ENCODE data around the gene CSF1R. TPM values are rescaled to one million over a fixed set of nuclear protein-coding genes. Genes with fewer than 3 reads are reported as not detected.
A peak's percentile ranks its signal among the peaks of the same experiment; 100 is the strongest.

Gene CSF1R
- total RNA-seq, 4 donors from 2014 or later = 55.6 to 140 (median 77.6) TPM

- no peak for ATAC-seq (ENCODE audit: low FRiP score)
- DNase-seq (ENCODE audit: low spot score) = no peak
- TF ChIP-seq CTCF (IDR thresholded peaks at IDR 0.05) = no peak
Observed at GRCh38 chr5:150114773-150115408, 28.5 kb upstream of the CSF1R start.

- no peak for TF ChIP-seq CTCF (IDR thresholded peaks at IDR 0.05)
- ATAC-seq (ENCODE audit: low FRiP score) (no peak), DNase-seq (ENCODE audit: low spot score) (no peak)
Observed at GRCh38 chr5:150114102-150114641, 27.8 kb upstream of the CSF1R start.

- DNase-seq (ENCODE audit: low spot score) (no peak), ATAC-seq (ENCODE audit: low FRiP score) (no peak)
- no peak for TF ChIP-seq CTCF (IDR thresholded peaks at IDR 0.05)
Observed at GRCh38 chr5:150113047-150113744, 26.8 kb upstream of the CSF1R start.

- TF ChIP-seq CTCF (IDR thresholded peaks at IDR 0.05) = no peak
- no peak for DNase-seq (ENCODE audit: low spot score)
- peak; percentile 47 for ATAC-seq (ENCODE audit: low FRiP score)
Observed at GRCh38 chr5:150112201-150113046, 26.1 kb upstream of the CSF1R start.

GRCh38 chr5:150111122-150111521 lies 24.8 kb upstream of the CSF1R start:
- DNase-seq (ENCODE audit: low spot score) (no peak), ATAC-seq (ENCODE audit: low FRiP score) (no peak)
- no peak for TF ChIP-seq CTCF (IDR thresholded peaks at IDR 0.05)

GRCh38 chr5:150109921-150110320 lies 23.6 kb upstream of the CSF1R start:
- ATAC-seq (ENCODE audit: low FRiP score) (no peak), DNase-seq (ENCODE audit: low spot score) (no peak)
- no peak for TF ChIP-seq CTCF (IDR thresholded peaks at IDR 0.05)
